Measurements from ENCODE around the gene COL15A1.

GRCh38 chr9:99106044-99106375 lies 162.3 kb downstream of the COL15A1 start:
- TF ChIP-seq SIN3A (IDR thresholded peaks at IDR 0.05; ENCODE audit: borderline replicate concordance, insufficient read depth, low read length) (no peak), TAF1 (IDR thresholded peaks at IDR 0.05; ENCODE audit: borderline replicate concordance, insufficient read depth, low read length) (no peak), POLR2AphosphoS5 (IDR thresholded peaks at IDR 0.05; ENCODE audit: low read depth, low read length) (no peak)
